CD4-positive, alpha-beta T cell treated with Interleukin-17A for 4 hours (primary cell): ENCODE results near the gene TCP11.
A peak's percentile ranks its signal among the peaks of the same experiment; 100 is the strongest.

Source experiments
- DNase-seq: peaks from one replicate; pipeline ENCODE4 v3.0.0-alpha.2; 2020; ENCODE audit warnings: mixed read lengths

Gene TCP11

DNA sequence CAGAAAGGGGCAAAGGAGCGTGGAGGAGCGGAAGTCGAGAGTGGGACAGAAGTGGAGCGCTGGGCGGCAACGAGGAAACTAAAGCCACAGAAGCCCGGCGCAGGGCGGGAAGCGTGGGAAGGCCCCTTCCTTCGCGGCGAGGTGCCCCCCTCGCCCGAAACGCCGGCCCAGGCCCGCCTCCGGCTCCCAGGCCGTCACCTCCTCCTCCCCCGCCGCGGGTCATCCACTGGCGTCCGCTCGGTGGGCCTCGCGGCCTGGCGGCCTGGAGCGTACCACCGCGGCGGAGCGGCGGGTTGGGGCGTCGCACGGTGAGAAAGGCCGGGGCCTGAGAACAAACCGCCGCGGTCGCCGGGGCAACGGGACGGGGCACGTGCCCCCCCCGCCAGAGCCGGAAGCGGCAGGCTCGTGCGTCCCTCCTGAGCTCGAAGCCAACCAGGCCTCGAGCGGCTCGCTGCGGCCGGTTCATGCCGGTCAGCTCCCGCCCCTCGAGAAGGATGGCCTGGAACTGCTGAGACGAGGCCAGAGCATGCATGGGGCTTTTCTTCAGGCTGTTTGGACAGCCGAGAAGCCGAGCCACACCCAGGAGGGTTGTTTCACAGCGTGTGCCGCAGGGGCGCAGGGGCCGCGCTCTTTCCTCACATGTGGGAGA, at the start of gene TCP11:
Gene TCP11, minus strand, starts transcription at position 333 of the 649 bp plus-strand sequence. CDS start 469 bp downstream, outside the sequence.
- peak; percentile 54 for DNase-seq

DNA sequence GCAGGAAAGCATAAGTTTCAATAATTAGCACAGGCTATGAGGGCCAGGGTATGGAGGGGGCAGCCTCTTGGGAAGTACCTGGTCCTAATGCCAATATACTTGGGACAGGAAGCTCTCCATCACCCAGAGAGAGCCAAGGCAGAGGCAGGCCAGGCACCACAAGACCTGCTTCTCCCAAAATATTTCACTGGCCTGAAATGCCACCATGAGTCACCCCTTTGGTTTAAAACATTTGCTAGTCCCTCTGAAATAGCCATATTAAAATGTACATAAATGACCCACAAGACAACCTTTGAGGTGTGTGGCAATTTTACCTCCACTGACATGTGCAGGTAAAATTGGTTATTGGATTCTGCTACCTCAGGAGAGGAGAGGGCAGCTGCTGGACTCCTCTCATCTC, 49.2 kb upstream of the TCP11 start:
- DNase-seq, result no peak

DNA sequence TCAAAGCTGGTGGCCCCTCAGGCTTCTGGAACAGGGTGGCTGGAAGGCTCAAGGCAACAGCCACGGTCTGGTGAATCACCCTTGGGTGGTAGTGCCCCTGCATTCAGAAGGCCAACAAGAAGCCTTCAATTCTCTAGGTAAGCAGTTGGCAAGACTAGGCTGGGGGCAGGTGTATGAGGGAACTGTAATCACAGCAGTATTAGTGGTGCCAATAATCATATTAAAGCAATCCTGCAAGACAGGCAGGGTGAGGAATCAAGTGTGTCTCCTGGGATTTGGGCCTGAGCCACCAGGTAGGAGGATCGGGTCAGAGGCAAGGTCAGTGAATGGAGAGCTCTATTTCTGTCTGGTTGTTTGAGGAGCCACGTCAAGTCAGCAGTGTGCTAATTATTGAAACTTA, 47.7 kb upstream of the TCP11 start:
- no peak for DNase-seq

DNA sequence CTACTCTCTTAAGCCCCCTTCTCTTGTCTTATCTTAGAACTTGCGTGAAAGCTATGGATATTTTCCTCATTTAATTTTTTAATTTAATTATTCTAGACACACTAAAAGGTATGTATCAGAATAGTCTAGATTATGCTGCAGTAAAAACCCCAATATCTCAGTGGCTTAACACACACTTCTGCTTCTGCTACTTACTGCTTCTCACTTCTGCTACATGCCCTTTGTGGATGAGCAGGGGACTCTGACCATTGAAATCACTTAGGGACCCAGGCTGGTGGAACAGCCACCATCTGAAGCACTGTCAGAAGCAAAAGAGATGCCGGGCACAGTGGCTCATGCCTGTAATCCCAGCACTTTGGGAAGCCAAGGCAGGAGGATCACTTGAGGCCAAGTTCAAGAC, 45.4 kb upstream of the TCP11 start:
- no peak for DNase-seq

DNA sequence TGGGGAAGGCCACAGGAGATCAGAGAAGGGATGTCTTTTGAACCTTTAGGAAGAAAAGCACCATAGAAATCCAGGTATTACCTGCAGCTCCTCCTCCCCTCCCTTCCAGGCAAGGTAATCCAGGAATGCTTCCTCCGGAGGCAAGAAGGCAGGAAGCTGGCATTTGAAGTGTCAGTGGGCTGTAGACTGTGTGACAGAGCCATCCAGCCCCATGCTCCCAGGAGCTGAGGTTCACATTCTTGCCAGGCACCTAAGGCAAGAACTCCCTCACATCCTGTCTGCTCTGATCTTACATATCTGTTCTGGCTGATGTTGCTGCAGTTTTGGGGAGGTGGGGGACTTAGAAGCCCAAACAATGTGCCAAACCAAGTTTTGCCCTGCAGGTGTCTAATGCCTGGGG, 44.8 kb upstream of the TCP11 start:
- no peak for DNase-seq

DNA sequence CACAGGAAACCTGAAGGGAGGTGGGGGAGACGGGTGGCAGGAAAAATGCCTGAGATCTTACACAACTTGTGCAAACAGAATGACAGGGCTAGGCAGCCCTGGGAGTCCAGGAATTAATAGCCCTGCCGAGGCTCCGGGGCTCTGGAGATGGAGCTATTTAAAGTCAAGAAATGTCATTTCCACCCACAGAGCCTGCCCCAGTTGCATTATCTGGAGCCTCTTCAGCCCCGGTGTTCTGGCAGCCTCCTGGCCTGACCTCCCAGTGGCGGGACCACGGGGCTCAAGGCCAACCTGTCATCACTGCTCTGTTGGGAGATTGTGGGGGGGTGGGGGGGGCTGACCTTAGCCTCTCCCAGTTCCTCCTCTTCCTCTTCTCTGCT, 44.2 kb upstream of the TCP11 start:
- DNase-seq, result no peak

DNA sequence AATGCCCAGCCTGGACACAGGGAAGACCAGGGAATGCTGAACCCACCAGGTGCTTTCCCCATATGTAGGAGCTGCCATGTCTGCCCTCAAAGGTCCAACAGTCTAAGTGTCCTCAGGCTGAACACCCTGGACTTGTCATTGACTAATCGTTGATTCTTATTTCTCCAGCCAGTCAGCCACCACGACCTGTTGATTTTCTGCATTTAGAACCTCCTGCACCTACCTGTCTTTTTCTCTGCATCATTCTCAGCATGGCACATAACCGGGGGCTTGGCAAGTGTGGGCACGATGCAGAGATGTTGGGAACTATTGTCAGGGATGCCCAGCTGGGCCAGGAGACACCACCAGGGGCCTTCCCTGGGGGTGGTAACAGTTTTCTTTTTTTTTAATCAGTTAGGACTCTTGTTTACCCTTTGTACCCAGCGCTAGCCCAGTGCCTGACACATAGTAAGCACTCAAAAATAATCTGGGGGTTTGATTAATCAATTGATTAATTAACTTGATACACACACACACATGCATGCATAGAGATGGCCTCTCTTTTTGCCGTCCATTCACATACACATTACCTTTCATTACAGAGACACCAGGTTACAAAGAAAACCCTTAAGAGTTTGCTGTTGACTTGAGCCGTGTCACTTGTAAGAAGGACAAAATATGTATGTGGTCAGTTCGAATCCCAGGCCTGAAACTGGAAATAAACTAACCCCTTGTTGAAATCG, 43.6 kb upstream of the TCP11 start:
- DNase-seq, result no peak

DNA sequence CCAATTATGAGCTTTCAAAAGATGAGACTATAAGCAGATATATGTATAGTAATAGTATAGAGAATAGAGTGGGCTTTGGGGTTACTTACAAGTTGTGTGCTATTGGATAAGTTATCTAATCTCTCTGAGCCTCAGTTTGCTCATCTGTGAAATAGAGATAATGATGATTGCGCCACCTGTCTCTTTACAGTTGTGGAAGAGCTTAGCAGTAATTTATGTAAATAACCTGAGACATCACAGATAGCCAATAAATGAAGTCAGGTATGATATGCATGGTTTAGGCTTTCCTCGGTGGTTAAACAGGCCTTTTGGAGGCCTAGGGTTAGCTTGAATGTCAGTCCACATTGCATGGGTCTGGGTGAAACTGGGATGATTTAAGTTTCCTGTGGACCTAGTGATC, 42.8 kb upstream of the TCP11 start:
- DNase-seq, result no peak

DNA sequence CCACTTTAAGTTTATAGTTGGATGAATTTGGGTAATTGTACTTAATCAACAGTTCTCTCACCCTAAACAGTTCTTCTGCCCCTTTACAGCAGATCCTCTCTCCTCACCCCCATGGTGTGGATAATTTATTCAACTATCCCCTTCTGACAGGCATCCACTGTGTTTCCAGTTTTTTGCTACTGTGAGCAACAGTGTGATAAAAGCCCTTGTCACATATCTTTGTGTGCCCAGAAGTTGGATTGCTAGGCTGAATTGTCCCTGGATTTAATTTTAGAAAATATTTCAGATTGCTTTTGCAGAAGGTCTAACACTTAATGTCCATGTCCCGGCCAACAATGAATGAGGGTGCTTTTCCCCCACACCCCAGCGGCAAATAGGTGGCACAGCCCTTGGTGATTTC, 42.1 kb upstream of the TCP11 start:
- DNase-seq, result no peak

DNA sequence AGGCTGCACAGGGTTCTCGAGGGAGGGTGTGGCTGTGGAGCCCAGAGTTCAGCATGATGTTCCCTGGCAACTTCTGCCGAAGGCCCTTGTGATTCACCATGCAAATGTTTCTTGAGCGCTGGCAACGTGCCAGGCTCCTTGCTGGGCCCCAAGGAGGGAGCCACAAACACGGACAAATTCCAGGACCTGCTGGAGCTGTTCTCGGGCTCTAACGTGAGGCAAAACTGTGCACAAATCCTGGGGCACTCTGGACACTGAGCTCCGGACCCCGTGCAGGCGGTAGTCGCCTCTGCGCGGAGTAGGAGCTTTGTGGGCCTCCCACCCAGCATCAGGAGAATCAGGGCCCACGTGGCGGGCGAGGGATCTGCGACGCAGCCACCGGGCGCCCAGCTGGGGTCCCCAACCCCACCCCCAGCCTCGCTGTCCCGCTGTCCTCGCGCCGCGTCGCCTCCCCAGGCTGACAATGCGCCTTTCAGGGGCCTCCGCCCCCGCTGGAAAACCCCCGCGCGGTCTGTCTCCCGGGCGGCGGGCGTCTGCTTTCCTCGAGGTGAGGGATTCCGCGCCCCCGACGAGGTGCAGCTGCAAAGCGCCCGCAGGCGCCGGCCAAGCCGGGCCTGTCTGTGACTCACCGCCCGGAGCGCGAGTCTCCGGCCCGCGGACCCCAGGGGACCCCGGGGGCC, 40.9 kb upstream of the TCP11 start:
- no peak for DNase-seq

DNA sequence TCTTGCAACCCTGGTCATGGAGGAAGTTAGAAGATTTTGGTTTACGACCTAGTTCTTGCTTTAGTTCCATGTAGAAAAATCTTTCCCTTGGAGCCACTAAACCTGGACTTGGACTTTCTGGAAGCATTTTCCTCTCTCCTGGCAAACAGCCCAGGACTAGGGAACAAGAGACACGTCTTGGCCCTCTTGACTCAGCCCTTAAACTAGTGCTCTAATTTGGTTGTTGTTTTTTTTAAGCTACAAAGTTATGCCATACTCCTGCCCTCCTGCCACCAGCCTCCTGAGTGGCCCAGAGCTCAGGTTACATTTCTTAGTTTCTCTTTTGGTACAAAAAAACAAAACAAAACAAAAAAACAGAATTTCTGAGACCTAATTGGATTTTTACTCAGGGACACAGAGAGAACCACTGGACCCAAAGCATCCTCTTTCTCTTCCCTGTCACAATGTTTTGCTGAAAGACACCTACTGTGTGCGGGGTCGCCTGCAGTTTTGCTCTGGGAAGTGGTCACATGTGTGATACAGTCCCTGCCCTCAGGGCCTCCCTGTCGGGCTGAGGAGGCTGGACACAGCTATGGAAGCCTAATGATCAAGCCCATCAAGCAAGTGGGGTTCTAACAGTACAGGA, 40.3 kb upstream of the TCP11 start:
- no peak for DNase-seq

DNA sequence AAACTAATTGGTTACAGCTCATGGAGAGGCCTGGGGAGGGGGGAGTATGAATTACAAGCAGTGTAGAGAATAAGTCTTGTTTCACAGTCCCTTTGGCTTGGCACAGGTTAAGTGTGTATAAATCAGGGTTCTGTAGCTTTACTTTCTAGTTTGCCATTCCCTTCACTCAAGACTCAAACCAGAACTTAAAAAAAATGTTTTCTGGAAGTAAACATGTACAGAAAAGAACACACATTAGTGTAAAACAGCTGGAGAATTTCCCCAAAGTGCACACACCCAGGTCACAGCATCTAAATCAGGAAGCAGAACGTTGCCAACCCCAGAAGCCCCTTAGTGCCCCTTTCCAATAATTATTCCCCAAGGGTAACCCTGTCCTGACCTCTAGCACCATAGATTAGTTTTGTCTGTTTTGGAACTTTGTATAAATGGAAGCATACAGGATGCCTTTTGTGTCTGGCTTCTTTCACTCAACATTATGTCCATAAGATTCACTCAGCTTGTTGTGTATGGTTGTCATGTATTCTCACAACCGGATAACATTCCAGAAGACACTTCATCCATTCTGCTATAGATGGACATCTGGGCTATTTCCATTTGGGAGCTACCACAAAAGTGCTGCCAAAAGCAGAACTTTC, 38.9 kb upstream of the TCP11 start:
- no peak for DNase-seq

DNA sequence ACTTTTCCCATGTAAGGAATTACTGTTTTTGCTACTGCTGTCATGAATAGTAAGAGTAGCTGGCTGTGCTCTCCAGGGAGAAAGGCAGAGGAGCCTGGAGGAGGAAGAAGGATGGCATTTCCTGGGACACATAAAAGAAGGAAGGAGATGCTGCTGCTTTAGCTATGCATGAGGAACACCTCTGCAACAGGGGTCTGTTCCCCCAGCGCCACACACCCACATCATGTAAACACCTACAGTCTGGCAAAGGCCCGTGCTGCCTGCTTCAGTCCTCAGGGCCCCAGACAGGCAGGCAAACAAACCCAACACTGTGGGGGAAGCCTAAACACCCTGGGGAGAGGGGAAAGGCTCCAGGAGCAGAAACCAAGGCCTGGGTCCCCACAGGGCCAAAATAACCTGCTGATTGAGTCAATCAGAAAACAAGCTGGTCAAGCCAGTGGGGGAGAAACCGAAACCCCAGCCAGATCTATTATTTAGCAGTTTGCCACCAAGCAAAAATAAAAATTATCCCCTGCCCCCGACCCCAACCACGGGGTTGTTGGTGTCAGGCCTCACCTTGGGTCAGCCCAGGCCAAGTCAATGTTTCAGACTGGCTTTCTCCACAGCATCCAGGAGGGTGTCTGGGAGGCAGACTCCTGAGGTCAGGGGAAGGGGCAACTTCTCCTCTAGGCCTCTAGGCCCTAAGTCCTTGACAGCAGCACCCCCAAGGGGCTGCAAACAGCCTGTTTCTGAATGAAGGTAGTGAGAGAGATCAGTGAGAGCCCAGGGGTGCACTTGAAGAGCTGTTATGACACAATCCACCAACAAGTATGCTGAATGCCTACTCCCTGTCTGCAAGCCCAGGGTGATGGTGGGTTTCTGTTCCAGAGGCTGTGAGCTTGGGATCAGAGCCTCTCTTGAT, 38.0 kb upstream of the TCP11 start:
- no peak for DNase-seq

DNA sequence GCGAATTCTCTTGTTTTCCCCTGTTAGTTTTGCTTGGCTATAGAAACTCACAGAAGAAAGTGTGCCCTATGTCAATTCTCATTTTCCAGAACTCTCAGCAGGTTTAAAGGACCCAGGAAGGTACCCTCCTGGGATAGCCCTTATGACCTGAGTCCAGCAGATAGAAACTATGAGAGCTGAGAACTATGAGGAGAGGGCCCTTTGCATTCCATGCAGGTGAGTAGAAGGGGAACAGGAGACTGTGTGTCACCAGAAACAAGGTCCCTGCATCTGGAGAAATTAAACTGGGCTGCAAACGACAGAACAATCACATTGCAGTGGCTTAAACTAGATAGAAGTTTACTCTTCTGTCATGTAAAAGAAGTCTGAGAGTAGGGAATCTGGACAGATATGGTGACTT, 36.9 kb upstream of the TCP11 start:
- no peak for DNase-seq

DNA sequence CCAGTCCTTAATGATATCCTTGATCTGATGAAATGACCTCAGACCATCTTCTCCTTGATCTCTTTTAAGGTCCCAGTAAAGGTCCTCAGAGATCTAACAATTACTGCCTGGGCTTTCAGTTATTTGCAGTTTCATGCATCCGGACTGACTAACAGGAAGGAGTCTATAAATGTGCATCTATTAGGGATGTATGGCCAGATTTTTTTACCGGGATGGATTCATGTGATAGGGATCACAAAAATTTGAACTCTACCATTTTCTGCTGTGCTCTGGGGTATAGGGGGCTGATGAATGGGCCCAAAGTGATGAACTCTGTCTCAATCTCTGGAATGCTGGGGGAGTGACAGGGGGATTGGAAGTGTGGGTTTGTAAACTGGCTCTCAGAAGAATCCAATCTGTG, 36.5 kb upstream of the TCP11 start:
- no peak for DNase-seq

DNA sequence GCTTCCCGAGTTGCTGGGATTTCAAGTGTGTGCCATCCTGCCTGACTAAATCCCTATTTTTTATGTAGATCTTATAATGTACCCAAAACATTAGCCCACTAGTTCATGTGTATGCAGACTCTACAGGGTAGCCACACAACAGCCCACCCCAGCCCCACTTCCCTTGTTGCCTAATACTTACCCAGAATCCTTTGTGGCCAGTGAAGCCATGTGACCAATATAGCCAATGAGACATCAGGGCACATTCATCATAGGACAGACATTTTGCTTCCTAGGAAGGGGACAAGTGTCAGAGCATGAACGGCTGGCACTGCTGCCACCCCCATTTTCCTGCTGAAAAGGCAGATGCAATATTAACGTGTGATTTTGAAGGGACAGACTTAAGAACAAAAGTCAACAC, 36.0 kb upstream of the TCP11 start:
- no peak for DNase-seq

DNA sequence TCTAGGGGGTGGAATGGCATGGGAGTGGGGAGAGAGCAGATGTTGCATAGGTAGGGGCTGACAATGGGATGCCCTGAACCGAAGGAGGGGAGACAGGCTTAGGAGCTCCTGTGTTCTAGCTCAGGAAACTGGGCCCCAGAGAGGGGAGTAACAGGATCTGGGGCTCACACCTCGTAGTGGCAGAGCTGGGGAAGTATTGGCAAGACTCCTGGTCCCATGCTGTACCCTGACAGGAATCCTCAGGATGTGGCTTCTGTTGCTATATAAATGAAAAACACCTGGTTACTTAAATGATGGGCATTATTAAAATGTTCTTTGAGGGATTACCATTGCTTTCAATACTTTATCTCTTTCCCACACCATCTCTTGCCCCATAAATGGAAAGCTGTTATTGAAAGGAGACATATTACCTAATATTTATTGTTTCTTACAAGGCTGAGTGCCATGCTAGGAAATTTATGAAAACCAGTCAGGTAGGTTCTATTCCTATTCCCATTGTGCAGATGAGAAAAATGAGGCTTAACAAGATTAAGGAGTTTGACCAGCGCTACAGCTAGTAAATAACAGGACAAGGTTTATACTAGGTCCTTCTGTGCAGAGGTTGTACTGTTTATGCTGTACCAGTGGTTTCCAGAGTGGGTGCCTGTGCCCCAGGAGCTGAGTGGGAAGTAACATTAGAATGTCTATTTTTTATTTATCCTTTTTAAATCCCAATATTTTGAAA, 35.3 kb upstream of the TCP11 start:
- no peak for DNase-seq

DNA sequence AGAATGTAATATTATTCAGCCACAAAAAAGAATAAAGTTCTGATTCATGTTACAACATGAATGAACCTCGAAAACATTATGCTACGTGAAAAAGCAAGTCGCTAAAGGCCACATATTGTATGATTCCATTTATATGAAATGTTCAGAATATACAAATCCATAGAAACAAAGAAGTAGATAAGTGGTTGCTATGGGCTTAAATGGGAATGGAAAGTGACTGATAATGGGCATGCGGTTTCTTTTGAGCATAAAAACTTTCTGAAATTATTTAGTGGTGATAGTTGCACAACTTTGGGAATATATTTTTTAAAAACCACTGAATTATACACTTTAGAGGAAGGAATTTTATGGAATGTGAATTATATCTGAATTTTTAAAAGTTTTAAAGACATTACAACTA, 33.4 kb upstream of the TCP11 start:
- DNase-seq, result no peak

DNA sequence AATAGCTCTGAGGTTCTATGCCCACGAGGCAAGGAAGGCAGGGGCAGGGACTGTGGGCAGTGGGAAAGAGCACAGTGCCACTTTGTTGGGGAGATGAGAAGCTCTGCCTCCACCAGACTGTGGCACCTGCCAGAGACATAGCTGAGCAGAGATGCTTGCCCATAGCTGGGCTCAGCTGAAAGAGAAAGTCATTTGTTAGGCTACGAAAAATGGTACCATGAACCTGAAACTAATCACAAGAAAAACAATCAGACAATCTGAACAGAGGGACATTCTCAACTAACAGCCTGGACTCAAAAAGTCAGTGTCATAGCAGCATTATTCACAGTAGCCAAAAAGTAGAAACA, 32.9 kb upstream of the TCP11 start:
- DNase-seq, result no peak

DNA sequence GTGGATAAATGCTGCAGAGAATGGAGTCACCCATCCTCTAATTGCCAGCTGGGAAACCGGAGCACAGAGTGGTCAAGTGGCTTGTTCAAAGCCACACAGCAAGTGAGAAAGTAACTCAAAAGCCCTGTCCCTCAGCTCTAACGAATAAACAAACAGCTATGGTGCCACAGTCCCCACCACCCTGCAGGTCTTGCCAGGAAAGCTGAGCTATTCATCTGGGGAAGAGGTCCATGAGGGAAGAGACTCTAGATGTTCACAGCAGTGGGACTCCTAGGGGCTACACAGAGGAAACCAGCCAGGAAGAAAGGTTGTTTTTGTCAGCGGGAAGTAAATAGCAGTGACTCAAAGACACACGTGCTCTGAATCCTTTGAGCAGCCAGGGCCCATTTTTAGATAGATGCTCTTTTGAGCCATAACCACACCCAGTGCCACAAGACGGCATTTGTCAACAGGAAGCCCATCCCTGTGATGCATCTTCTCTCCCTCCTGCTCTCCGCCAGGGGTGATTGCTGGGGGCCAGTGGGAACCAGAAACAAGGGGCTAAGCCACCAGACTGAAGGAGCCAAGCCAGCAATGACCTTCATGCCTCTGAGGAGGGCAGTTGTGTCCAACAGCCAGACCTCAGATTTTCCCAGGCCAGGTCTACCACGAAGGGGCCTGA, 32.4 kb upstream of the TCP11 start:
- no peak for DNase-seq

DNA sequence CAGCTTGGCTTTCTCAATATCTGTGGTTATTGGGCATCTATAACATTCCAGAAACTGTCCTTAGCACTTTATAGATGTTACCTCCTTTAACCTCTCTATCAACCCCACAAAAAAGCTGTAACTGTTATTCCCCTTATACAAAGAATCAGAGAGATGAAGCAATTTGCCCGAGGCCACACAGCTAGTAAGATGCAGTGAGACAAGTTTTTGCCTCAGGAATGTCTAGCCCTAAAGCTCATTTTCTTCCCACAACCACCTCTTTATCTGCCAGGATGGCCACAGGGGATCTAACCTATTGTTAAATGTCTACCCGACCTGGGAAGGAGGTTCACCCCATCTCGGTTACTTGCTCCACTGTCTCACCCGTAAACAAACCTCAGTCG, 31.9 kb upstream of the TCP11 start:
- DNase-seq, result no peak
